SK-N-SH (cell line): Measurements from ENCODE around the gene TMEM245. TPM values are rescaled to one million over a fixed set of nuclear protein-coding genes. Genes with fewer than 3 reads are reported as not detected.

Source experiments
- CTCF ChIA-PET: fragments of 300-600, 350-600 bp; formaldehyde crosslinking; extraction: SDS; loops from one replicate; lab custom pipeline; 2021; lab: Yijun Ruan, JAX
- POLR2A ChIA-PET: fragments of 350-600 bp; sonication (Branson Sonifier 250); formaldehyde crosslinking; extraction: SDS; loops from one replicate; lab custom pipeline; 2020; ENCODE audit warnings: antibody characterized with exemption, inconsistent platforms; lab: Yijun Ruan, JAX
- DNase-seq: peaks from one replicate; pipeline ENCODE4 v3.0.0; 2012
- H2AFZ ChIP-seq: fragments of 200-600 bp; sonication (generic); 2 replicates; pipeline ENCODE4 v1.8.1; 2016; ENCODE audit warnings: antibody characterized with exemption, mild to moderate bottlenecking, low read depth
- H3F3A ChIP-seq: fragments of 200-600 bp; sonication (generic); replicated peaks from 2 replicates; pipeline ENCODE3; 2016; ENCODE audit warnings: antibody characterized with exemption, mild to moderate bottlenecking; ENCODE audit not compliant: insufficient read depth
- H3K27ac ChIP-seq, 2 experiments: fragments of 200-500 bp in 1 of 2; fragments of 200-600 bp in 1 of 2; sonication (Bioruptor generic) in 1 of 2; sonication (generic), shearing (Covaris generic) in 1 of 2; 2 replicates each; pipeline versions ENCODE4 v1.5.1 to v1.6.1; 2014 to 2016; ENCODE audit warnings: low read depth in 2 of 2, inconsistent platforms in 1 of 2, low read length in 1 of 2, mild to moderate bottlenecking in 1 of 2, mixed read lengths in 1 of 2
- H3K27me3 ChIP-seq: fragments of 200-600 bp; sonication (generic), shearing (Covaris generic); 2 replicates; pipeline ENCODE4 v1.6.1; 2016; ENCODE audit warnings: mixed run types; ENCODE audit not compliant: insufficient read depth
- H3K36me3 ChIP-seq, 2 experiments: fragments of 200-500 bp in 1 of 2; fragments of 200-600 bp in 1 of 2; sonication (Bioruptor generic) in 1 of 2; sonication (generic) in 1 of 2; replicated peaks in 1 of 2; 2 replicates each; pipeline versions ENCODE3 to v1.5.1; 2014 to 2016; ENCODE audit warnings: low read length in 1 of 2, mild to moderate bottlenecking in 1 of 2; ENCODE audit not compliant: insufficient read depth in 2 of 2, control insufficient read depth in 1 of 2
- H3K4me1 ChIP-seq, 2 experiments: fragments of 200-500 bp in 1 of 2; fragments of 200-600 bp in 1 of 2; sonication (Bioruptor generic) in 1 of 2; sonication (generic), shearing (Covaris generic) in 1 of 2; 2 replicates each; pipeline versions ENCODE4 v1.5.1 to v1.6.1; 2014 to 2016; ENCODE audit warnings: low read depth in 1 of 2, low read length in 1 of 2, mixed run types in 1 of 2; ENCODE audit not compliant: insufficient read depth in 2 of 2, control insufficient read depth in 1 of 2
- H3K4me2 ChIP-seq: fragments of 200-600 bp; sonication (generic), shearing (Covaris generic); 2 replicates; pipeline ENCODE4 v1.6.1; 2017; ENCODE audit warnings: mixed run types
- H3K4me3 ChIP-seq, 2 experiments: fragments of 200-500 bp in 1 of 2; fragments of 200-600 bp in 1 of 2; sonication (Bioruptor generic) in 1 of 2; sonication (generic), shearing (Covaris generic) in 1 of 2; 2 replicates each; pipeline versions ENCODE4 v1.5.1 to v1.8.1; 2014 to 2016; ENCODE audit warnings: low read depth in 2 of 2, inconsistent platforms in 1 of 2, low read length in 1 of 2, mild to moderate bottlenecking in 1 of 2, mixed read lengths in 1 of 2, moderate library complexity in 1 of 2
- H3K79me2 ChIP-seq: fragments of 200-600 bp; sonication (generic); 2 replicates; pipeline ENCODE4 v1.8.1; 2017; ENCODE audit warnings: mild to moderate bottlenecking; ENCODE audit not compliant: insufficient read depth
- H3K9ac ChIP-seq: fragments of 200-600 bp; sonication (generic); 2 replicates; pipeline ENCODE4 v1.6.1; 2017; ENCODE audit warnings: mixed run types
- H3K9me2 ChIP-seq: fragments of 200-600 bp; sonication (generic); 2 replicates; pipeline ENCODE4 v1.6.1; 2017; ENCODE audit warnings: mixed run types
- H3K9me3 ChIP-seq: fragments of 200-600 bp; sonication (generic); 2 replicates; pipeline ENCODE4 v1.6.1; 2017; ENCODE audit warnings: mixed run types, mild to moderate bottlenecking, moderate library complexity
- H4K20me1 ChIP-seq: fragments of 200-600 bp; sonication (generic); 2 replicates; pipeline ENCODE4 v1.6.1; 2017; ENCODE audit warnings: mild to moderate bottlenecking, mixed run types; ENCODE audit not compliant: insufficient read depth
- CHD2 ChIP-seq: fragments of 150-350 bp; IDR thresholded peaks from 2 replicates; pipeline ENCODE4 v1.6.1; 2018; ENCODE audit warnings: low read length; ENCODE audit not compliant: partially characterized antibody
- EP300 ChIP-seq, 2 experiments: IDR thresholded peaks; 2 replicates each; pipeline versions ENCODE4 v1.4.0 to v1.6.1; 2012; ENCODE audit warnings: borderline replicate concordance in 1 of 2, low read depth in 1 of 2, low read length in 1 of 2
- FOXM1 ChIP-seq: IDR thresholded peaks from 2 replicates; pipeline ENCODE4 v1.4.0; 2012; ENCODE audit warnings: low read depth, mild to moderate bottlenecking
- GABPA ChIP-seq: IDR thresholded peaks from 2 replicates; pipeline ENCODE4 v1.4.0; 2012; ENCODE audit warnings: low read depth, mild to moderate bottlenecking
- MEF2A ChIP-seq: IDR thresholded peaks from 2 replicates; pipeline ENCODE4 v1.4.0; 2012; ENCODE audit warnings: low read depth, borderline replicate concordance
- NFIC ChIP-seq: IDR thresholded peaks from 2 replicates; pipeline ENCODE4 v1.4.0; 2012; ENCODE audit warnings: borderline replicate concordance
- NRF1 ChIP-seq: IDR thresholded peaks from 2 replicates; pipeline ENCODE4 v1.6.1; 2012; ENCODE audit warnings: low read depth, mild to moderate bottlenecking, low read length
- RAD21 ChIP-seq: IDR thresholded peaks from 2 replicates; pipeline ENCODE4 v1.6.1; 2012; ENCODE audit warnings: mild to moderate bottlenecking, low read length
- RCOR1 ChIP-seq: fragments of 150-350 bp; IDR thresholded peaks from 2 replicates; pipeline ENCODE4 v1.6.1; 2017; ENCODE audit warnings: antibody characterized with exemption, low read length
- TAF1 ChIP-seq: IDR thresholded peaks from 2 replicates; pipeline ENCODE4 v1.6.1; 2012; ENCODE audit warnings: low read depth, mild to moderate bottlenecking, low read length, moderate library complexity, borderline replicate concordance
- TCF12 ChIP-seq: IDR thresholded peaks from 2 replicates; pipeline ENCODE4 v1.4.0; 2012
- WGBS: methylation state at CpG from one replicate; pipeline ENCODE4 v1.1.6; 2017; ENCODE audit warnings: low lambda C conversion rate; 5-methylcytosine and 5-hydroxymethylcytosine counted together
- polyA plus RNA-seq, 3 experiments: library from polyadenylated mRNA; depleted of rRNA; stranded (reverse); fragments of >200 nt; gene quantifications; 2 replicates each; pipeline ENCODE4 v1.2.3, GENCODE V29; 2012
- TF ChIP-seq, protein P1 (sequence below): fragments of 200-600 bp; sonication (generic); IDR thresholded peaks from 2 replicates; pipeline ENCODE4 v1.6.1; 2017; ENCODE audit warnings: antibody characterized with exemption, mild to moderate bottlenecking, moderate library complexity
- TF ChIP-seq, protein P2 (sequence below): fragments of 150-350 bp; IDR thresholded peaks from 2 replicates; pipeline ENCODE4 v1.6.1; 2016; ENCODE audit warnings: mild to moderate bottlenecking, low read depth, low read length

The TMEM245 gene
- polyA plus RNA-seq, 1 of the 3 experiments (the other 2 are of a cell fraction) = 17.5 TPM

DNA sequence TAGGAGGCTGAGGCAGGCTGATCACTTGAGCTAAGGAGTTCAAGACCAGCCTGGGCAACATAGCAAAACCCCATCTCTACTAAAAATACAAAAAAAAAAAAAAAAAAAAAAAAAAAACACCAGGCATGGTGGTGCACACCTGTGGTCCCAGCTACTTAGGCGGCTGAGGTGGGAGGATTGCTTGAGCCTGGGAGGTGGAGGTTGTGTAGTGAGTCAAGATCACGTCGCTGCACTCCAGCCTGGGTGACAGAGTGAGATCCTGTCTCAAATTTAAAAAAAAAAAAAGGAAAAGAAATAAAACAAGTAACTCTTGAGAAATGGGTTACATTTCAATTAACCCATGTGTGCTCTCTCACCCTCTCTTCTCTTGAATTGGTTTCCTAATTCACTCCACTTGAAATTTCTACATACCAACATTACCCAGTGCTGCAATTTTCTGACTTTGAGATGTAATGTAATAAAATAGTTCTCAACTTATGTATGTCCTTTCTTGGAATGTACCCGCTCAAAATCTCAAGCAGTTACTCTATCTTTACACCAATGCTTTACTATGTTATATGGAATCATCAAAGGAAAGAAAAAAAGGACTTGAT, 35.8 kb downstream of the TMEM245 start:
- ChIA-PET CTCF (no interaction called here), POLR2A (no interaction called here)
- H3F3A ChIP-seq = no peaks in the 10 kb centered on the region
- DNase-seq = no peak
- peaks cover 61 to 71% of the 10 kb centered on the region in 2 experiments for H3K36me3 ChIP-seq
- H3K4me1 ChIP-seq = peaks cover 0 to 3% of the 10 kb centered on the region in 2 experiments; a peak in 2 of 4 replicates
- no peaks in the 10 kb centered on the region for H3K9me2 ChIP-seq
- no peak overlapping the region for H3K9ac ChIP-seq
- no peak overlapping the region for H3K27ac ChIP-seq
- H3K79me2 ChIP-seq = peaks cover 55% of the 10 kb centered on the region; the same call in 1 of the 2 replicates
- no peaks in the 10 kb centered on the region for H3K9me3 ChIP-seq
- no peaks in the 10 kb centered on the region for H4K20me1 ChIP-seq
- H2AFZ ChIP-seq = no peak overlapping the region
- H3K27me3 ChIP-seq = no peaks in the 10 kb centered on the region
- no peak overlapping the region for H3K4me3 ChIP-seq
- TF ChIP-seq CHD2 = no peak
- TF ChIP-seq, protein P1, sequence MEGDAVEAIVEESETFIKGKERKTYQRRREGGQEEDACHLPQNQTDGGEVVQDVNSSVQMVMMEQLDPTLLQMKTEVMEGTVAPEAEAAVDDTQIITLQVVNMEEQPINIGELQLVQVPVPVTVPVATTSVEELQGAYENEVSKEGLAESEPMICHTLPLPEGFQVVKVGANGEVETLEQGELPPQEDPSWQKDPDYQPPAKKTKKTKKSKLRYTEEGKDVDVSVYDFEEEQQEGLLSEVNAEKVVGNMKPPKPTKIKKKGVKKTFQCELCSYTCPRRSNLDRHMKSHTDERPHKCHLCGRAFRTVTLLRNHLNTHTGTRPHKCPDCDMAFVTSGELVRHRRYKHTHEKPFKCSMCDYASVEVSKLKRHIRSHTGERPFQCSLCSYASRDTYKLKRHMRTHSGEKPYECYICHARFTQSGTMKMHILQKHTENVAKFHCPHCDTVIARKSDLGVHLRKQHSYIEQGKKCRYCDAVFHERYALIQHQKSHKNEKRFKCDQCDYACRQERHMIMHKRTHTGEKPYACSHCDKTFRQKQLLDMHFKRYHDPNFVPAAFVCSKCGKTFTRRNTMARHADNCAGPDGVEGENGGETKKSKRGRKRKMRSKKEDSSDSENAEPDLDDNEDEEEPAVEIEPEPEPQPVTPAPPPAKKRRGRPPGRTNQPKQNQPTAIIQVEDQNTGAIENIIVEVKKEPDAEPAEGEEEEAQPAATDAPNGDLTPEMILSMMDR = no peak
- no peak for TF ChIP-seq RAD21
- TF ChIP-seq GABPA = no peak
- TF ChIP-seq EP300 (IDR thresholded peaks at IDR 0.05; ENCODE audit: borderline replicate concordance in 1 of 2, low read depth in 1 of 2, low read length in 1 of 2) = no peak
- TF ChIP-seq, all 33 proteins: peak for 0
- H3K4me2 ChIP-seq = no peak overlapping the region
- 97% methylated on average over 4 of the region's 4 CpGs for WGBS

DNA sequence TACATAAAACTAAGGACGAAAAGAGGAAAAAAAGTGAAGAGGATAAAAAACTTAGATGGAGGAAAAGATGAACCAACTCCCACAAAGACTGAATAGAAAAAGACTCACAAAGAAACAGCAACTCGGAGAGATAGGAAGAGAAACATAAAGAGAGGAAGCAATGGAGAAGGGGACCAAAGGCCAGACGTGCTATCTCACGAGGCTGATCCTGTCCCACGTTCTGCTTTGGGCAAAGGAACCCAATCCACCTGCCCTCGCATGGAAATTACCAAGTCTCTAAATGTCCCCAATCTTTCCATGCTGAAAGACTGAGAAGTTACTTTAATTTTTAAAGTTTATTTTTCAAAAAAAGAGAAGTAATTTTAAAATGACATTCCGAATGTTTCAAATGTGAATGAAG, 36.6 kb downstream of the TMEM245 start:
- Histone ChIP-seq H3K9me3 (no peaks in the 10 kb centered on the region), H3K9ac (no peak overlapping the region), H4K20me1 (no peaks in the 10 kb centered on the region), H3F3A (peaks cover under 1% of the 10 kb centered on the region), H3K36me3 (peaks cover 68 to 71% of the 10 kb centered on the region in 2 experiments), H3K27me3 (no peaks in the 10 kb centered on the region), H3K79me2 (peaks cover 51% of the 10 kb centered on the region; the same call in 1 of the 2 replicates), H3K9me2 (no peaks in the 10 kb centered on the region), H3K4me2 (no peak overlapping the region), H3K4me3 (no peak overlapping the region), H2AFZ (no peak overlapping the region), H3K27ac (no peak overlapping the region), H3K4me1 (peaks cover 0 to 3% of the 10 kb centered on the region in 2 experiments; a peak in 2 of 4 replicates)
- WGBS = 96% methylated on average over 7 of the region's 7 CpGs
- DNase-seq = no peak
- TF ChIP-seq TCF12 = no peak
- no peak for TF ChIP-seq NFIC
- TF ChIP-seq, protein P2, sequence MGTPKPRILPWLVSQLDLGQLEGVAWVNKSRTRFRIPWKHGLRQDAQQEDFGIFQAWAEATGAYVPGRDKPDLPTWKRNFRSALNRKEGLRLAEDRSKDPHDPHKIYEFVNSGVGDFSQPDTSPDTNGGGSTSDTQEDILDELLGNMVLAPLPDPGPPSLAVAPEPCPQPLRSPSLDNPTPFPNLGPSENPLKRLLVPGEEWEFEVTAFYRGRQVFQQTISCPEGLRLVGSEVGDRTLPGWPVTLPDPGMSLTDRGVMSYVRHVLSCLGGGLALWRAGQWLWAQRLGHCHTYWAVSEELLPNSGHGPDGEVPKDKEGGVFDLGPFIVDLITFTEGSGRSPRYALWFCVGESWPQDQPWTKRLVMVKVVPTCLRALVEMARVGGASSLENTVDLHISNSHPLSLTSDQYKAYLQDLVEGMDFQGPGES = no peak
- TF ChIP-seq NRF1 = no peak
- TF ChIP-seq GABPA = no peak
- TF ChIP-seq FOXM1 = no peak
- no peak for TF ChIP-seq RAD21
- TF ChIP-seq RCOR1 = no peak
- no peak for TF ChIP-seq TAF1
- TF ChIP-seq MEF2A = no peak
- POLR2A ChIA-PET = no interaction called here
- CTCF ChIA-PET = no interaction called here
